ENCODE data around the gene PEX14.

Gene PEX14

DNA sequence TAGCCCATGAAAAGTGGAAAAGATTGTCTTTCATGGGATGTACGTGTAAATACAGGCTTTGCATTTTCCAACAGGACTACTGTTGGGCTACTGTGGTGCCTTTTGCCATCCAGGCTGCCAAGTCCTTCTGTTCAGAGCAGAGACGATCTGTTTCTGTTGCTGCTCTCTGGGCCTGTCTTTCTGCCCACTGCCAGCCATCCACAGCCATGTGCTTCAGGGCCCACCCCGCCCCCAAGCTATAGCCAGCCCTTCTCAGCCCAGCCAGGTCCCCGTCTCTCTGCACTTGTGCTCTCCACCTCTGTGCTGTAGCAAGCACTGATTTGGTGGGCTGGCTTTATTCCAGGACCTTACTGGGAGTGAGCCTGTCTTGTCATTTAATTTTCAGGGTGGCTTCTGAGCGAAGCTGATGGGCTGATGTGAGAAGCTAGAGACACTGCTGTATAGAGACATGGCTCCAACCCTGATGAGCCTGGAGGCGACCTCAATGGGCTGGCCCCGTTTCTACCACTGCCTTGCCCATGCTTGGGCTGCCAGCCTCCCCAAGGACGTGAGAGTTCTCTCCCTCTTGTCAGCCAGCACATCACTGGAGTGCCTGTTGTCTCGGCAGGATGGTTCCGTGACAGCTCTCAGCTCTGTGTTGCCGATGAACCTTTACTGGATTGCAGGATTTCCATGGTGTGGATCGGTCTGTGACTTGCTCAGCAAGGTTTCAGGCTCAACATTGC lies 137.8 kb downstream of the PEX14 start:
- no peaks in the 10 kb centered on the region for H3K79me2 ChIP-seq

GRCh38 chr1:10613340-10613739 lies 138.6 kb downstream of the PEX14 start:
- H3K36me3 ChIP-seq (ENCODE audit: control insufficient read depth, insufficient read depth, low read length): no peaks in the 10 kb centered on the region
- H3K79me2 ChIP-seq: no peaks in the 10 kb centered on the region
- no peaks in the 10 kb centered on the region for H3K4me1 ChIP-seq
- no peak for TF ChIP-seq CTCF (IDR thresholded peaks at IDR 0.05)
- H3K27me3 ChIP-seq (ENCODE audit: control insufficient read depth, insufficient read depth, low read length): no peaks in the 10 kb centered on the region
- H3K9ac ChIP-seq: no peak overlapping the region
- no peak overlapping the region for H2AFZ ChIP-seq
- no peaks in the 10 kb centered on the region for H3K9me3 ChIP-seq (ENCODE audit: control insufficient read depth, low read length)
- no peak overlapping the region for H3K27ac ChIP-seq
- no peak overlapping the region for H3K4me2 ChIP-seq (ENCODE audit: low read length)
- no peak overlapping the region for H3K4me3 ChIP-seq (ENCODE audit: low read depth, low read length)

More for the DNA sequence above, 137.8 kb downstream of the PEX14 start:
- Histone ChIP-seq H3K27me3 (ENCODE audit: control insufficient read depth, insufficient read depth, low read length) (no peaks in the 10 kb centered on the region), H3K27ac (no peak overlapping the region), H3K36me3 (ENCODE audit: control insufficient read depth, insufficient read depth, low read length) (no peaks in the 10 kb centered on the region), H2AFZ (no peak overlapping the region), H3K4me2 (ENCODE audit: low read length) (no peak overlapping the region), H3K4me3 (ENCODE audit: low read depth, low read length) (no peak overlapping the region), H3K4me1 (no peaks in the 10 kb centered on the region), H3K9me3 (ENCODE audit: control insufficient read depth, low read length) (no peaks in the 10 kb centered on the region), H3K9ac (no peak overlapping the region)
- TF ChIP-seq CTCF (IDR thresholded peaks at IDR 0.05): no peak

DNA sequence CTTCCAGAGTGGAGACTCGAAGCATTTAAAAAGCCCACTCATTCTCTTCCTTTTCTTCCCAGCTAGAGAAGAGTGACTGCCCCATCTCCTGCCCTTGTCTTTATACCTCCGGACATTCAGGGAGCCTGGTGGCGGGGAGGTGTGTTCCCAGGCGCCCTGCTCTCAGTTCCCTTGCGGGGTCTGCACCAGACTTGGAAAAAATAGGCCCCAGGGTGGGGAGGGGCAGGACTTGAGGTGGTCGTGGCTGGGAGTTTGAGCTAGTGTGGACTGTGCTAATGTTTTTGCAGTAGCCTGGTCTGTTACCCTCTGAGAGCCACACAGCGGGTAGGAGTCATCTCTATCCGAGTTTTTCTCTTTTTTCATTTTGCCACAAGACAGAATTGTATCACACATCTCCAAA lies 139.1 kb downstream of the PEX14 start:
- H3K36me3 ChIP-seq (ENCODE audit: control insufficient read depth, insufficient read depth, low read length): no peaks in the 10 kb centered on the region
- H3K9ac ChIP-seq: no peak overlapping the region
- H3K9me3 ChIP-seq (ENCODE audit: control insufficient read depth, low read length): no peaks in the 10 kb centered on the region
- no peaks in the 10 kb centered on the region for H3K27me3 ChIP-seq (ENCODE audit: control insufficient read depth, insufficient read depth, low read length)
- H2AFZ ChIP-seq: no peak overlapping the region
- no peak overlapping the region for H3K27ac ChIP-seq
- H3K4me2 ChIP-seq (ENCODE audit: low read length): no peak overlapping the region
- H3K4me3 ChIP-seq (ENCODE audit: low read depth, low read length): no peak overlapping the region
- H3K4me1 ChIP-seq: no peaks in the 10 kb centered on the region
- TF ChIP-seq CTCF (IDR thresholded peaks at IDR 0.05): no peak
- H3K79me2 ChIP-seq: no peaks in the 10 kb centered on the region

DNA sequence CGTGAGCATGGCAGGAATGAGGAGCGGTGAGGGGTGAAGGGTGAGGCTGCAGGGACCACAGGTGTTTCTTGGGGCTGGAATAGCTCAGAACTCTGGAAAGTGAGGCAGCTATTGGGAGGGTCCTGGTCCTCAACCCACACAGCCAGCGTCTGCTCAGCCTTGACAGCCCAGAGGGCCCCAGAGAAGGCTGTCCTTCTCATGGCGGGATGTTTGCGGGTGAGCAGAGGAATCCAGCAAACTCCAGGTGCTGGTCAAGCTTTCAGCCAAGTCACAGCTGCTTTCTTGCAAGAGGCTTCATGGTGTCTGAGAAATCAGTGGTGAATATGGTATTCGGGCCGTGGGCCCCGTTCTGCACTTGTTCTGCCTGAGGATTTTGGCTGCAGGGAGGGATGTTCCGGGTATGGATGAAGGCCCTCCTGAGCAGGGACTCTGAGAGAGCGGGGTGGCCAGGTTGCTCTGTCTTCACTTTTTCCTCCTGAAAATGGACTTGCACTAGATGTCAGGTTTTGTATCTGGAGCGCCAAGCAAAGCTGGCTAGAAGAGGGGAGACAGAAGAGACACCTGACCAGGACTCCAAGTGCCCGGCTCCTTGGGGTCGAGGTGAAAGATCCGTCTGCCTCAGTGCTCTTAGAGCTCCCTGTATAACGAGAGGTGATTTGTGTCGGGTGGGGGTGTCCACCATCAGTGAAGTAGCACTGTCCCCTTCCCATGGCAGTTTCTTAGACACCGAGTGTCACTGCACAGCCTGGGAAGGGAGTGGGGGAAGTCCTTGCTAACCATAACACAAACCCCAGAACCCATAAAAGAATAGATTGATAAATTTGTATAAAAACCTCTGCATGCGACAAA lies 139.9 kb downstream of the PEX14 start:
- H3K27ac ChIP-seq: no peak overlapping the region
- no peaks in the 10 kb centered on the region for H3K4me1 ChIP-seq
- no peak for TF ChIP-seq CTCF (IDR thresholded peaks at IDR 0.05)
- H3K4me3 ChIP-seq (ENCODE audit: low read depth, low read length): no peak overlapping the region
- H3K36me3 ChIP-seq (ENCODE audit: control insufficient read depth, insufficient read depth, low read length): no peaks in the 10 kb centered on the region
- no peak overlapping the region for H2AFZ ChIP-seq
- H3K9ac ChIP-seq: no peak overlapping the region
- H3K9me3 ChIP-seq (ENCODE audit: control insufficient read depth, low read length): no peaks in the 10 kb centered on the region
- no peaks in the 10 kb centered on the region for H3K79me2 ChIP-seq
- H3K27me3 ChIP-seq (ENCODE audit: control insufficient read depth, insufficient read depth, low read length): no peaks in the 10 kb centered on the region
- H3K4me2 ChIP-seq (ENCODE audit: low read length): no peak overlapping the region
